Neural cell (in vitro differentiated cells): Measurements from ENCODE around the gene RPS3. TPM values are rescaled to one million over a fixed set of nuclear protein-coding genes. Genes with fewer than 3 reads are reported as not detected.

Experiments used
- H2AFZ ChIP-seq: fragments of 200-600, 300-800 bp; sonication (generic), shearing (Covaris generic); 2 replicates; pipeline ENCODE4 v1.6.0; 2014; ENCODE audit warnings: low read depth, mild to moderate bottlenecking, antibody characterized with exemption, low read length, moderate library complexity
- H3F3A ChIP-seq: fragments of 200-600 bp; shearing (Covaris generic); 2 replicates; pipeline ENCODE4 v1.6.1; 2016; ENCODE audit warnings: mild to moderate bottlenecking, moderate library complexity, mixed read lengths, antibody characterized with exemption, low read length; ENCODE audit not compliant: insufficient read depth, poor library complexity, severe bottlenecking
- H3K27ac ChIP-seq: fragments of 200-600, 300-800 bp; sonication (generic), shearing (Covaris generic); 2 replicates; pipeline ENCODE4 v1.5.1; 2014; ENCODE audit warnings: mild to moderate bottlenecking, low read length, moderate library complexity
- H3K27me3 ChIP-seq: fragments of 300-800, 200-600 bp; sonication (generic), shearing (Covaris generic); 2 replicates; pipeline ENCODE4 v1.6.0; 2014; ENCODE audit warnings: mild to moderate bottlenecking, low read depth, low read length, moderate library complexity; ENCODE audit not compliant: insufficient read depth
- H3K36me3 ChIP-seq: fragments of 300-800, 200-600 bp; sonication (generic), shearing (Covaris generic); 2 replicates; pipeline ENCODE4 v1.5.1; 2014; ENCODE audit warnings: mild to moderate bottlenecking, antibody characterized with exemption, low read length, moderate library complexity; ENCODE audit not compliant: insufficient read depth
- H3K4me2 ChIP-seq: fragments of 300-800, 200-600 bp; sonication (generic), shearing (Covaris generic); 2 replicates; pipeline ENCODE4 v1.6.0; 2014; ENCODE audit warnings: mild to moderate bottlenecking, low read length
- H3K4me3 ChIP-seq: fragments of 300-800, 200-600 bp; sonication (generic), shearing (Covaris generic); 2 replicates; pipeline ENCODE4 v1.5.1; 2014; ENCODE audit warnings: mild to moderate bottlenecking, low read length, moderate library complexity
- H3K79me2 ChIP-seq: fragments of 200-600 bp; shearing (Covaris generic); replicated peaks from 2 replicates; pipeline ENCODE4 v1.6.0; 2014; ENCODE audit warnings: mild to moderate bottlenecking, low read length, moderate library complexity; ENCODE audit not compliant: insufficient read depth
- H3K9ac ChIP-seq: fragments of 300-800, 200-600 bp; sonication (generic), shearing (Covaris generic); 2 replicates; pipeline ENCODE4 v1.6.1; 2016; ENCODE audit warnings: mild to moderate bottlenecking, low read length, mixed read lengths
- H3K9me2 ChIP-seq: fragments of 200-600 bp; shearing (Covaris generic); 2 replicates; pipeline ENCODE4 v1.6.1; 2016; ENCODE audit warnings: mild to moderate bottlenecking, low read length, mixed read lengths; ENCODE audit not compliant: insufficient read depth
- H3K9me3 ChIP-seq: fragments of 200-600, 300-800 bp; sonication (generic), shearing (Covaris generic); 2 replicates; pipeline ENCODE4 v1.6.1; 2016; ENCODE audit warnings: mild to moderate bottlenecking, mixed run types, low read length, moderate library complexity, mixed read lengths
- H4K20me1 ChIP-seq: fragments of 200-600 bp; shearing (Covaris generic); 2 replicates; pipeline ENCODE4 v1.6.1; 2016; ENCODE audit warnings: mild to moderate bottlenecking, mixed run types; ENCODE audit not compliant: insufficient read depth
- EP300 ChIP-seq: fragments of 450-650 bp; conservative IDR thresholded peaks from 2 replicates; pipeline ENCODE4 v1.6.1; 2014; ENCODE audit warnings: antibody characterized with exemption, mild to moderate bottlenecking, moderate library complexity; ENCODE audit not compliant: poor library complexity, severe bottlenecking
- EZH2 ChIP-seq: fragments of 200-600, 300-800 bp; shearing (Covaris generic), sonication (generic); IDR thresholded peaks from 2 replicates; pipeline ENCODE4 v1.6.1; 2014; ENCODE audit warnings: antibody characterized with exemption, low read length, borderline replicate concordance, mild to moderate bottlenecking; ENCODE audit not compliant: insufficient read depth, poor library complexity, severe bottlenecking
- MXI1 ChIP-seq: fragments of 450-650 bp; conservative IDR thresholded peaks from 2 replicates; pipeline ENCODE4 v1.6.1; 2014; ENCODE audit warnings: antibody characterized with exemption, mild to moderate bottlenecking; ENCODE audit not compliant: poor library complexity, severe bottlenecking
- POLR2AphosphoS5 ChIP-seq: IDR thresholded peaks from 2 replicates; pipeline ENCODE4 v1.6.1; 2012
- RAD21 ChIP-seq: fragments of 450-650 bp; conservative IDR thresholded peaks from 2 replicates; pipeline ENCODE4 v1.6.1; 2014; ENCODE audit warnings: antibody characterized with exemption, mild to moderate bottlenecking, moderate library complexity
- SMC3 ChIP-seq: fragments of 450-650 bp; conservative IDR thresholded peaks from 2 replicates; pipeline ENCODE4 v1.6.1; 2014; ENCODE audit warnings: antibody characterized with exemption, mild to moderate bottlenecking, moderate library complexity; ENCODE audit not compliant: poor library complexity
- TAF1 ChIP-seq: IDR thresholded peaks from 2 replicates; pipeline ENCODE4 v1.6.1; 2012; ENCODE audit warnings: low read depth
- polyA plus RNA-seq: library from polyadenylated mRNA; depleted of rRNA; stranded (reverse); fragments of >200 nt; gene quantifications from 2 replicates; pipeline ENCODE4 v1.2.3, GENCODE V29; 2014
- TF ChIP-seq, protein P1 (sequence below): IDR thresholded peaks from 2 replicates; pipeline ENCODE4 v1.6.1; 2012; ENCODE audit warnings: borderline replicate concordance
- TF ChIP-seq, protein P2 (sequence below): fragments of 450-650 bp; IDR thresholded peaks from 2 replicates; pipeline ENCODE4 v1.5.1; 2014; ENCODE audit warnings: antibody characterized with exemption, mild to moderate bottlenecking, moderate library complexity; ENCODE audit not compliant: poor library complexity, severe bottlenecking

Gene RPS3
- polyA plus RNA-seq, 1 donor from 2014 or later: 1,440 TPM

GRCh38 chr11:75434051-75434450 lies 34.7 kb downstream of the RPS3 start:
- peaks cover 26% of the 10 kb centered on the region for H3K27me3 ChIP-seq
- peaks cover 6% of the 10 kb centered on the region for H3K36me3 ChIP-seq
- no peak for TF ChIP-seq TAF1
- TF ChIP-seq, protein P1, sequence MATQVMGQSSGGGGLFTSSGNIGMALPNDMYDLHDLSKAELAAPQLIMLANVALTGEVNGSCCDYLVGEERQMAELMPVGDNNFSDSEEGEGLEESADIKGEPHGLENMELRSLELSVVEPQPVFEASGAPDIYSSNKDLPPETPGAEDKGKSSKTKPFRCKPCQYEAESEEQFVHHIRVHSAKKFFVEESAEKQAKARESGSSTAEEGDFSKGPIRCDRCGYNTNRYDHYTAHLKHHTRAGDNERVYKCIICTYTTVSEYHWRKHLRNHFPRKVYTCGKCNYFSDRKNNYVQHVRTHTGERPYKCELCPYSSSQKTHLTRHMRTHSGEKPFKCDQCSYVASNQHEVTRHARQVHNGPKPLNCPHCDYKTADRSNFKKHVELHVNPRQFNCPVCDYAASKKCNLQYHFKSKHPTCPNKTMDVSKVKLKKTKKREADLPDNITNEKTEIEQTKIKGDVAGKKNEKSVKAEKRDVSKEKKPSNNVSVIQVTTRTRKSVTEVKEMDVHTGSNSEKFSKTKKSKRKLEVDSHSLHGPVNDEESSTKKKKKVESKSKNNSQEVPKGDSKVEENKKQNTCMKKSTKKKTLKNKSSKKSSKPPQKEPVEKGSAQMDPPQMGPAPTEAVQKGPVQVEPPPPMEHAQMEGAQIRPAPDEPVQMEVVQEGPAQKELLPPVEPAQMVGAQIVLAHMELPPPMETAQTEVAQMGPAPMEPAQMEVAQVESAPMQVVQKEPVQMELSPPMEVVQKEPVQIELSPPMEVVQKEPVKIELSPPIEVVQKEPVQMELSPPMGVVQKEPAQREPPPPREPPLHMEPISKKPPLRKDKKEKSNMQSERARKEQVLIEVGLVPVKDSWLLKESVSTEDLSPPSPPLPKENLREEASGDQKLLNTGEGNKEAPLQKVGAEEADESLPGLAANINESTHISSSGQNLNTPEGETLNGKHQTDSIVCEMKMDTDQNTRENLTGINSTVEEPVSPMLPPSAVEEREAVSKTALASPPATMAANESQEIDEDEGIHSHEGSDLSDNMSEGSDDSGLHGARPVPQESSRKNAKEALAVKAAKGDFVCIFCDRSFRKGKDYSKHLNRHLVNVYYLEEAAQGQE: no peak
- TF ChIP-seq POLR2AphosphoS5: no peak
- no peak for TF ChIP-seq SMC3
- TF ChIP-seq EZH2: no peak
- TF ChIP-seq RAD21: no peak

GRCh38 chr11:75434886-75435570 lies 35.7 kb downstream of the RPS3 start:
- Histone ChIP-seq H3K36me3 (peaks cover 6% of the 10 kb centered on the region), H3K4me3 (no peak overlapping the region), H4K20me1 (no peaks in the 10 kb centered on the region), H3K27me3 (peaks cover 20% of the 10 kb centered on the region), H3K79me2 (no peaks in the 10 kb centered on the region), H3K9me2 (no peaks in the 10 kb centered on the region), H3K9me3 (no peaks in the 10 kb centered on the region), H2AFZ (no peak overlapping the region), H3K4me2 (no peak overlapping the region), H3K27ac (no peak overlapping the region), H3K9ac (no peak overlapping the region), H3F3A (no peaks in the 10 kb centered on the region)
- TF ChIP-seq EZH2: no peak
- TF ChIP-seq POLR2AphosphoS5: no peak
- no peak for TF ChIP-seq RAD21
- no peak for TF ChIP-seq SMC3
- TF ChIP-seq, protein P1: no peak
- no peak for TF ChIP-seq EP300
- no peak for TF ChIP-seq TAF1
- TF ChIP-seq, protein P2, sequence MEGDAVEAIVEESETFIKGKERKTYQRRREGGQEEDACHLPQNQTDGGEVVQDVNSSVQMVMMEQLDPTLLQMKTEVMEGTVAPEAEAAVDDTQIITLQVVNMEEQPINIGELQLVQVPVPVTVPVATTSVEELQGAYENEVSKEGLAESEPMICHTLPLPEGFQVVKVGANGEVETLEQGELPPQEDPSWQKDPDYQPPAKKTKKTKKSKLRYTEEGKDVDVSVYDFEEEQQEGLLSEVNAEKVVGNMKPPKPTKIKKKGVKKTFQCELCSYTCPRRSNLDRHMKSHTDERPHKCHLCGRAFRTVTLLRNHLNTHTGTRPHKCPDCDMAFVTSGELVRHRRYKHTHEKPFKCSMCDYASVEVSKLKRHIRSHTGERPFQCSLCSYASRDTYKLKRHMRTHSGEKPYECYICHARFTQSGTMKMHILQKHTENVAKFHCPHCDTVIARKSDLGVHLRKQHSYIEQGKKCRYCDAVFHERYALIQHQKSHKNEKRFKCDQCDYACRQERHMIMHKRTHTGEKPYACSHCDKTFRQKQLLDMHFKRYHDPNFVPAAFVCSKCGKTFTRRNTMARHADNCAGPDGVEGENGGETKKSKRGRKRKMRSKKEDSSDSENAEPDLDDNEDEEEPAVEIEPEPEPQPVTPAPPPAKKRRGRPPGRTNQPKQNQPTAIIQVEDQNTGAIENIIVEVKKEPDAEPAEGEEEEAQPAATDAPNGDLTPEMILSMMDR: no peak
- no peak for TF ChIP-seq MXI1

More at GRCh38 chr11:75434051-75434450, 34.7 kb downstream of the RPS3 start:
- H3K4me3 ChIP-seq: no peak overlapping the region
- no peaks in the 10 kb centered on the region for H3F3A ChIP-seq
- no peak overlapping the region for H3K4me2 ChIP-seq
- H3K9me3 ChIP-seq: no peaks in the 10 kb centered on the region
- H3K27ac ChIP-seq: no peak overlapping the region
- no peak overlapping the region for H2AFZ ChIP-seq
- H3K9me2 ChIP-seq: no peaks in the 10 kb centered on the region
- no peaks in the 10 kb centered on the region for H4K20me1 ChIP-seq
- H3K9ac ChIP-seq: no peak overlapping the region
- no peaks in the 10 kb centered on the region for H3K79me2 ChIP-seq
